Keratinocyte (primary cell): Measurements from ENCODE around the gene AKR1D1. TPM values are rescaled to one million over a fixed set of nuclear protein-coding genes. Genes with fewer than 3 reads are reported as not detected.

Source experiments
- DNase-seq: peaks from one replicate; pipeline ENCODE4 v3.0.0-alpha.2; 2011; ENCODE audit warnings: low read depth, missing footprints, low spot score
- FAIRE-seq: peaks from 2 replicates; lab custom pipeline; 2011; peaks lifted over from hg19 to GRCh38; lab: Jason Lieb, UNC
- H2AFZ ChIP-seq: 2 replicates; pipeline ENCODE4 v1.6.0; 2012; ENCODE audit warnings: low read length, control low read depth, inconsistent platforms; ENCODE audit not compliant: control insufficient read depth
- H3K27ac ChIP-seq: 2 replicates; pipeline ENCODE4 v1.5.1; 2011; ENCODE audit warnings: low read length; ENCODE audit not compliant: control insufficient read depth, insufficient read depth
- H3K27me3 ChIP-seq: 3 replicates; pipeline ENCODE4 v1.6.0; 2011; ENCODE audit warnings: low read length; ENCODE audit not compliant: control insufficient read depth, insufficient read depth; ENCODE audit errors: extremely low read depth
- H3K36me3 ChIP-seq, 2 experiments: 2 replicates in 1 of 2; 3 replicates in 1 of 2; pipeline ENCODE4 v1.5.1; 2011; ENCODE audit warnings: low read length in 2 of 2, mild to moderate bottlenecking in 1 of 2; ENCODE audit not compliant: control insufficient read depth in 2 of 2, insufficient read depth in 2 of 2; ENCODE audit errors: extremely low read depth in 1 of 2
- H3K4me1 ChIP-seq: 3 replicates; pipeline ENCODE4 v1.5.1; 2011; ENCODE audit warnings: low read length; ENCODE audit not compliant: control insufficient read depth, insufficient read depth; ENCODE audit errors: extremely low read depth
- H3K4me2 ChIP-seq: 3 replicates; pipeline ENCODE4 v1.6.0; 2011; ENCODE audit warnings: low read depth, low read length; ENCODE audit not compliant: control insufficient read depth, insufficient read depth; ENCODE audit errors: extremely low read depth
- H3K4me3 ChIP-seq, 3 experiments: fragments of 200-600 bp in 1 of 3; sonication (generic) in 1 of 3; 2 replicates in 2 of 3; 3 replicates in 1 of 3; pipeline ENCODE4 v1.5.1; 2011 to 2016; ENCODE audit warnings: low read length in 3 of 3, mild to moderate bottlenecking in 3 of 3, control low read depth in 2 of 3, inconsistent platforms in 1 of 3, low read depth in 1 of 3, mixed read lengths in 1 of 3, mixed run types in 1 of 3, moderate library complexity in 1 of 3; ENCODE audit not compliant: control insufficient read depth in 2 of 3, insufficient read depth in 2 of 3; ENCODE audit errors: extremely low read depth in 1 of 3
- H3K79me2 ChIP-seq: 2 replicates; pipeline ENCODE4 v1.6.0; 2012; ENCODE audit warnings: low read length; ENCODE audit not compliant: control insufficient read depth, insufficient read depth
- H3K9ac ChIP-seq: 3 replicates; pipeline ENCODE4 v1.6.0; 2011; ENCODE audit warnings: low read length; ENCODE audit not compliant: control insufficient read depth, insufficient read depth; ENCODE audit errors: extremely low read depth
- H3K9me1 ChIP-seq: 3 replicates; pipeline ENCODE4 v1.6.0; 2011; ENCODE audit warnings: low read length; ENCODE audit not compliant: control insufficient read depth, insufficient read depth; ENCODE audit errors: extremely low read depth
- H3K9me3 ChIP-seq: 2 replicates; pipeline ENCODE4 v1.5.1; 2012; ENCODE audit warnings: low read depth, low read length; ENCODE audit not compliant: control insufficient read depth
- H4K20me1 ChIP-seq: 3 replicates; pipeline ENCODE4 v1.6.0; 2011; ENCODE audit warnings: low read length; ENCODE audit not compliant: control insufficient read depth, insufficient read depth; ENCODE audit errors: extremely low read depth
- CTCF ChIP-seq, 3 experiments: IDR thresholded peaks in 1 of 3; conservative IDR thresholded peaks in 1 of 3; optimal IDR thresholded peaks in 1 of 3; 2 replicates in 2 of 3; 3 replicates in 1 of 3; pipeline versions ENCODE3 to v1.5.1; 2011; ENCODE audit warnings: low read length in 3 of 3, mild to moderate bottlenecking in 3 of 3, moderate library complexity in 2 of 3, control low read depth in 1 of 3, inconsistent platforms in 1 of 3; ENCODE audit not compliant: insufficient read depth in 2 of 3; ENCODE audit errors: extremely low read depth in 1 of 3
- EZH2 ChIP-seq: IDR thresholded peaks from one replicate; pipeline ENCODE4 v1.6.1; 2012; ENCODE audit warnings: inconsistent platforms, mild to moderate bottlenecking, low read length, moderate library complexity
- dilution Hi-C: fragments of 300-500 bp; cut with MboI; formaldehyde crosslinking; loops from one replicate; pipeline ENCODE4 v1.7.0; 2020; ENCODE audit warnings: low sequenced_read_pairs; ENCODE audit not compliant: extremely low pct_ligation_motif_present
- polyA plus RNA-seq, 5 experiments: library from polyadenylated mRNA; depleted of rRNA in 3 of 5; stranded (reverse) in 3 of 5; stranded (forward) in 1 of 5; unstranded in 1 of 5; fragments of >200 nt; gene quantifications; 1 replicate in 1 of 5; 2 replicates in 3 of 5; 3 replicates in 1 of 5; pipeline versions ENCODE4 v1.2.1 to v1.2.3, GENCODE V29; 2011 to 2012; ENCODE audit warnings: missing spikeins in 2 of 5, low read depth in 1 of 5, low replicate concordance in 1 of 5

Gene AKR1D1
- polyA plus RNA-seq, 1 donor (not counting 4 experiments of a cell fraction or from before 2014, with no cell fraction given), result not detected

GRCh38 chr7:138063400-138063799 lies 12.9 kb upstream of the AKR1D1 start:
- no peak overlapping the region for H3K27ac ChIP-seq
- no peaks in the 10 kb centered on the region for H3K36me3 ChIP-seq
- no peaks in the 10 kb centered on the region for H3K27me3 ChIP-seq
- no peaks in the 10 kb centered on the region for H3K4me1 ChIP-seq
- H2AFZ ChIP-seq, result no peak overlapping the region
- H3K9ac ChIP-seq, result no peak overlapping the region
- no peak overlapping the region for H3K4me3 ChIP-seq
- TF ChIP-seq CTCF (optimal IDR thresholded peaks at IDR 0.05 in 1 of 3, IDR thresholded peaks at IDR 0.05 in 1 of 3, conservative IDR thresholded peaks at IDR 0.05 in 1 of 3; ENCODE audit: extremely low read depth in 1 of 3, insufficient read depth in 2 of 3, low read length in 3 of 3), result no peak
- no peak for TF ChIP-seq EZH2
- H3K4me2 ChIP-seq, result no peak overlapping the region
- DNase-seq (no peak), FAIRE-seq (no peak)
- no peaks in the 10 kb centered on the region for H3K79me2 ChIP-seq
- H4K20me1 ChIP-seq, result no peaks in the 10 kb centered on the region
- no peaks in the 10 kb centered on the region for H3K9me3 ChIP-seq
- dilution Hi-C loops, result no loop called here
- no peaks in the 10 kb centered on the region for H3K9me1 ChIP-seq

- FAIRE-seq, result no peak
These were observed 11.4 kb upstream of the AKR1D1 start for GRCh38 chr7:138064856-138065357.

More at GRCh38 chr7:138064856-138065357, 11.4 kb upstream of the AKR1D1 start:
- Histone ChIP-seq H4K20me1 (no peaks in the 10 kb centered on the region), H3K4me3 (no peak overlapping the region), H3K9me3 (no peaks in the 10 kb centered on the region), H3K27me3 (no peaks in the 10 kb centered on the region), H3K4me2 (no peak overlapping the region), H3K79me2 (no peaks in the 10 kb centered on the region), H3K9me1 (no peaks in the 10 kb centered on the region), H3K9ac (no peak overlapping the region), H2AFZ (no peak overlapping the region), H3K36me3 (no peaks in the 10 kb centered on the region), H3K4me1 (no peaks in the 10 kb centered on the region), H3K27ac (no peak overlapping the region)
- TF ChIP-seq EZH2 (no peak), CTCF (optimal IDR thresholded peaks at IDR 0.05 in 1 of 3, IDR thresholded peaks at IDR 0.05 in 1 of 3, conservative IDR thresholded peaks at IDR 0.05 in 1 of 3; ENCODE audit: extremely low read depth in 1 of 3, insufficient read depth in 2 of 3, low read length in 3 of 3) (no peak)
- dilution Hi-C loops, result no loop called here
- DNase-seq, result no peak
